GM19395 (cell line): Measurements from ENCODE around the gene MSRB1.
"Not testable (repeated sequence)": the region's sequence is repeated elsewhere in the genome, so short reads cannot be mapped to it uniquely, and the experiment has no call there.

ENCODE experiments used
- ATAC-seq: cut with Tn5 transposase; IDR thresholded peaks from one replicate; pipeline ENCODE4 v1.9.1; 2021; ENCODE audit warnings: mild to moderate bottlenecking, moderate library complexity; ENCODE audit not compliant: unreplicated experiment

MSRB1 gene

DNA sequence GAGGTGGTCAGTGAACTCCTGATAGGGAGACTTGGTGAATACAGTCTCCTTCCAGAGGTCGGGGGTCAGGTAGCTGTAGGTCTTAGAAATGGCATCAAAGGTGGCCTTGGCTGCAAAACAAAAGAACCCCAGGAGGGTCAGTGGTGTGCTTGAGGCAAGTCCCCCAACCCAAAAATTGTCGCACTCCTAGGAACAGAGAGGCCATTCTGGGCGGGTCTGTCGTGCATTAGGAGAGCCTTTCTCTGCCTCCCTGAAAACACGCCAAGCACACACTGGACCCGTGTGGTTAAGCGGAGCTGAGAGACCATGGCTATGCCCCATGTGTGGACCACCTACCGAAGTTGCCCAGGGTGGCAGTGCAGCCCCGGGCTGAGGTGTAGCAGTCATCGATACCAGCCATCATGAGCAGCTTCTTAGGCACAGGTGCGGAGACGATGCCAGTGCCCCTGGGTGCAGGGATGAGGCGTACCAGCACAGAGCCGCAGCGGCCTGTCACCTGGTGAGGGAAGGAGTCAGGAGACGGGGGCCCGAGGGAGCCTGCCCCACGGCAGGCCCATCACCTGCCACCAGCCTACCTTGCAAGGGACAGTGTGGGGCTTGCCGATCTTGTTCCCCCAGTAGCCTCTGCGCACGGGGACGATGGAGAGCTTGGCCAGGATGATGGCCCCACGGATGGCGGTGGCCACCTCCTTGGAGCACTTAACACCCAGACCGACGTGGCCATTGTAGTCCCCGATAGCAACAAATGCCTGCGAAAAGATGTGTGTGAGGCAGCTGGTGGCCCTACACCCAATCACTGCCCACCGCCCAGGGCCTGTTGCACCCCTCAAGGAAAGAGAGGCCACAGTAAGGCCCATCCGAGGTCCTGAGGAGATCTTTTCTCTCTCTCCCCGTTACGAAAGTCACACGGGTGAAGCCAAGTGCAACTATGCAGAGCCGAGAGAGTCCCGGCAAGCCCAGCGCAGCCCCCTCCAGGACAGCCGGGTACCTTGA, 19.5 kb upstream of the MSRB1 start:
- not testable (repeated sequence) for ATAC-seq

DNA sequence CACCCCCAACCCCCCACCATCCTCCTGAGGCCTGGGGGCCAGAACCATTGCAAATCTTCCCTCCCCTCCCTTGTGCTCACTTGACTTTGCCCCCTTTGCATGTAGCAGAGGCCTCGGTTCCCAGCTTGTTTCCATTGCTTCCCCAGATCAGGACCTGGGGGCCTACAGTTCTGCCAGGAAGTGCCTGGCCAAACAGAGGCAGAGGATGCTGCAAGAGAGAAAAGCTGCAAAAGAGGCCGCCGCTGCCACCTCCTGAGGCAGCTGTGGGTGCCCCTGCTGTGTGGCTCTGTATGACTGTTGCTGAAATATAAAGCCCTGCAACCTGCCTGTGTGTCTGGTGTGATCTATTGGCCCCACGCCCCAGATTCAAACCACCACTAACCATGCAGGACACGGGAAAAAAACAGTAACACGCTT, 18.7 kb upstream of the MSRB1 start:
- no peak for ATAC-seq

DNA sequence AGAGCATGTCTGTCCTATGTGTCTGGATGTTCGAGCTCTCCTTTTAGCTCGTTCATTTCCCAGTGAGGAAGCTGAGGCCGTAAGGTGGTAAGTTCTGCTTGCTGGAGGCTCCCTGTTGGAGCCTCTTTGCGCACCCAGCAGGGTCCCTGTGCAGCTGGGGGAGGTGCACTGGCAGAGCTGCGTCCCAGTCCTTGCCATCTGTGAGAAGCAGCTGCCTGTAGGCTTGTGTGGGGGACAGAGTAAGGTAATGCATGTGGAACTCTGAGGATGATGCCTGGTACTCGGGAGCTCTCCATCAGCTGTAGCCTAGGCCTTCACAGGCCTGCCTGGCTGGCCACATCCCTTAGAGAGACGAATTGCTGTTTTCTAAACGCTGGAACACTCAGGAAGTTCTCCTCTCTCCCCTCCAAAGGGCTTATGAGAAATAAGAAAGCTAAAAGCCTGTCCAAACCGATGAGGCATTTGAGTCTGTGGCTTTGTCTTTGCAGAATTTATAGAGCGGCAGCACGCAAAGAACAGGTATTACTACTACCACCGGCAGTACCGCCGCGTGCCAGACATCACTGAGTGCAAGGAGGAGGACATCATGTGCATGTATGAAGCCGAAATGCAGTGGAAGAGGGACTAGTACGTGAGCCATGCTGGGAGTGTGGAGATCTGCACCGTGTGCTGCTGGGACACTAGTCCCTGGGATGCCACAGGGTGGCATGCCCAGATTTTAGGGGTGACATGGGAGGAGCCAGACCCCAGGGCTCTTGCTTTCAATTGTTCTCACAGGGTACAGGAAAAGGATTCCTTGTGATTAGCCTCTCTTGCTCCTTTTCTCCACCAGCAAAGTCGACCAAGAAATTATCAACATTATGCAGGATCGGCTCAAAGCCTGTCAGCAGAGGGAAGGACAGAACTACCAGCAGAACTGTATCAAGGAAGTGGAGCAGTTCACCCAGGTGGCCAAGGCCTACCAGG, 17.9 kb upstream of the MSRB1 start:
- no peak for ATAC-seq

DNA sequence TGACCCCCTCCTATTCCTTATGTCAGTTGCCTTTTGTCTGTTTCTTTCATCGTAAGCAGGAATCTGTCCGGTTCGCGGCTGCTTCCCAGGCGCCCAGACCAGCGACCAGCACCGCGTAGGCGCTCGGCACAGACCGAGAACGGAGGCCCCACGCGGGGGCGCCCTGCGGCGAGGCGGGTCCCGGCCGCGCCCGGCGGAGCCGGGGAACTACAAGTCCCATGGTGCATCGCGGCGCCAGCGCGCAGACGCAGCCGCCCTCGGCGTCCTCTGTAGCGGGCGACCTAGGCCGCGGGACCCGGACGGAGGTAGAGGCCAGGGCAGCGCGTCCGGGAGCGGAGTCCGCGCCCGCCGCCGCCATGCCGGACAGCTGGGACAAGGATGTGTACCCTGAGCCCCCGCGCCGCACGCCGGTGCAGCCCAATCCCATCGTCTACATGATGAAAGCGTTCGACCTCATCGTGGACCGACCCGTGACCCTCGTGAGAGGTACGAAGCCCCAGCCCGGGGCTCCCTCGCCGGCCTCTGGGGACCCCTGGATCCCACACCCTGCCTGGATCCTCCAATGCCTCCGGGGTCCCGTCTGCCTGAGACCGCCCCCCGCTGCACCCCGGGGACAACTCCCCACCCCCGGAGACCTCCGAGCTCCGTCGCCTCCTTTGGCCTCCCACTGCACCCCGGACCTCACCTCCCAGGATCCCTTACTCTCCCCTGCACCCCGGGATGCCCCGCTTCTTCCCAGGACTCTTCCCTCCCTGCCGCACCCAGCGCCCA, 16.5 kb upstream of the MSRB1 start, which contains the start of gene NDUFB10:
Gene NDUFB10 (plus strand): TSS at position 270 of the 771 bp plus-strand sequence. CDS start 87 bp downstream, at position 357.
- ATAC-seq = peak; percentile 64

DNA sequence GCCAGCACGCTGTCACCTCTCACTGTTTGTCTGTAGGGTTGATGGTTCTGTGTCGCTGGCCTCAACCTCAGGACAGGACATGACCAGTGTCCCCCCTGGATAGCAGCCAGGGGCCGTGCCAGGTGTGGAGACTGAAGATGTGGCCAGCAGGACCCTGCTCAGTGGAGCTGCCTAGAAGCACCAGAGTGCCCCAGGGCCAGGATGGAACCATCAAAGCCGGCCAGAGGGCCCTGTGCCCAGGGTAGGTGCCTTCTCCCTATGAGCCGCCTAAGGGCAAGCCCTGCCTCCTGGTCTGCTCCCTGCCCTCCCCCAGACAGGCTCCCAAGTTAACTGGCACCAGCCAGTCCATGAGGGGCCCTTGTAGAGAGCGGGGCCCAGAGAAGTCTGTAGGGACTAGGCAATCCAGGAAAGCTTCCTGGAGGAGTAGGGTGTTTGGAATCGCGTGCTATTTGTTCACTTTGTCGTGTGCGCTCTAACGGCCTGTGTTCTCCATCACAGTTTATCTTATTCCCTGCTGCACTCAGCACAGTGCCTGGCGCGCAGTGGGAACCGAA, 15.8 kb upstream of the MSRB1 start:
- ATAC-seq = no peak

DNA sequence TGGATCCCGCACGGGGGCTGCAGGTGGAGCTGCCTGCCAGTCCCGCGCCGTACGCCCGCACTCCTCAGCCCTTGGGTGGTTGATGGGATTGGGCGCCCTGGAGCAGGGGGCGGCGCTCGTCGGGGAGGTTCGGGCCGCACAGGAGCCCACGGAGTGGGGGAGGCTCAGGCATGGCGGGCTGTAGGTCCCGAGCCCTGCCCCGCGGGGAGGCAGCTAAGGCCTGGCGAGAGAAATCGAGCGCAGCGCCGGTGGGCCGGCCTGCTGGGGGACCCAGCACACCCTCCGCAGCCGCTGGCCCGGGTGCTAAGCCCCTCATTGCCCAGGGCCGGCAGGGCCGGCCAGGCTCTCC, 15.1 kb upstream of the MSRB1 start:
- ATAC-seq = not testable (repeated sequence)

DNA sequence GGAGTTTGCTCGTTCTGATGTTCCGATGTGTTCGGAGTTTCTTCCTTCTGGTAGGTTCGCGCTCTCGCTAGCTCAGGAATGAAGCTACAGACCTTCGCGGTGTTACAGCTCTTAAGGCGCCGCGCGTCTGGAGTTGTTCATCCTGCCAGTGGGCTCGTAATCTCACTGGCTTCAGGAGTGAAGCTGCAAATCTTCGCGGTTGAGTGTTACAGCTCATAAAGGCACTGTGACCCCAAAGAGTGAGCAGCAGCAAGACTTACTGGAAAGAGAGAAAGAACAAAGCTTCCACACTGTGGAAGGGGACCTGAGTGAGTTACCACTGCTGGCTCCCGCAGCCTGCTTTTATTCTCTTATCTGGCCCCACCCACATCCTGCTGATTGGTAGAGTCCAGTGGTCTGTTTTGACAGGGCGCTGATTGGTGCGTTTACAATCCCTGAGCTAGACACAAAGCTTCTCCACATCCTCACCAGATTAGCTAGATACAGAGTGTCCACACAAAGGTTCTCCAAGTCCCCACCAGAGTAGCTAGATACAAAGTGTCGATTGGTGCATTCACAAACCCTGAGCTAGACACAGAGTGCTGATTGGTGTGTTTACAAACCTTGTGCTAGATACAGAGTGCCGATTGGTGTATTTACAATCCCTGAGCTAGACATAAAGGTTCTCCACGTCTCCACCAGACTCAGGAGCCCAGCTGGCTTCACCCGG, 14.6 kb upstream of the MSRB1 start:
- ATAC-seq = not testable (repeated sequence)

DNA sequence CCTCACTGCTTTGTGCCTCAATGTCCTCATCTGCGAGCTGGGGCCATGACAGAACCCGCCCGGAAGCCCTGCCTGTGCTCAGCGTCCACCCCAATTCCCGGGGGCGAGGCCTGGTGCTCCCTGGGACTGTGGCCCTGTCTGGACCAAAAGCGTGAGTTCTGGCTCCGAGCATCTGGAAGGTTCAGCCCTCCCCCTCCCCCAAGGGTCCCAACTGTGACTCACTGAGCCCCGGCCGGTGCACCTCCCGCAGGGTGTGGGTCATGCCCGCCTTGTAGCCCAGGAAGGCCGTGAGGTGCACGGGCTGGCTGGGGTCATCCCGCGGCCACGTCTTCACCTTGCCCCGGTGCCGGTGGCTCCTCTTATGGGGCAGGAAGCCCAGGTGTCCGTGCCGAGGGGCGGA, 10.7 kb upstream of the MSRB1 start:
- ATAC-seq = no peak

DNA sequence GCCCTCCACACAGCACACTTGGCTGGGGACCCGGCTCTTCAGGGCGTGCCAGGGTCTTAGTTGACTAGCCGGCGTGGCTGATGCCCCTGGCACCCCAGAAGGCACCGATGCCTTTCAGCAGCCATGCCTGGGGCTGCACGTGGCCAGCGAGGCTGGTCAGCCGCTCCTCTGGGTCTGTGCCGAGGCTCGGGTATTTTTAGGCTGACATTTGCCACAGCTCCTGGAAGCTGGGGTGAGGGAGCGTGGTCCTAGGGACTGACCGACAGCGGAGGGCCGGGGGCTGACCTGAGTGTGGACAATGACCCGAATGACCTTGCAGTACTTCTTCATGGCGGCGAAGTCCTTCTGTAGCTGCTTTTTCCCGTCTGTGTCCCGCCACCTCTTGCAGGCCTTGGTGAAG, 7.6 kb upstream of the MSRB1 start:
- ATAC-seq = no peak

DNA sequence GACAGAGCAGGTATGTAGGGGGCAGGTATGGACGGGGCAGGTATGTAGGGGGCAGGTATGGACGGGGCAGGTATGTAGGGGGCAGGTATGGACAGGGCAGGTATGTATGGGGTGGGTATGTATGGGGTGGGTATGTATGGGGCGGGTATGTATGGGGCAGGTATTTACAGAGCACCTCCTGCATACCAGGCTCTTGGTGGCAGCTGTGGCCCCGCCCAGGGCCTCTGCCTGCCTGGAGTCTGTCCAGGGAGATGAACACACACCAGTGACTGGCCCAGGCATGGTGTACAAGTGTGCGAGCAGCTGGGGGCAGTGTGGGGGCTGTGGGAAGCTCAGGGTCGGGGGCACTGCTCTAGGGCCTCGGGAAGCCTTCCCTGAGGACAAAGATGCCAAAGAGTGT, 7.0 kb upstream of the MSRB1 start:
- ATAC-seq = no peak

DNA sequence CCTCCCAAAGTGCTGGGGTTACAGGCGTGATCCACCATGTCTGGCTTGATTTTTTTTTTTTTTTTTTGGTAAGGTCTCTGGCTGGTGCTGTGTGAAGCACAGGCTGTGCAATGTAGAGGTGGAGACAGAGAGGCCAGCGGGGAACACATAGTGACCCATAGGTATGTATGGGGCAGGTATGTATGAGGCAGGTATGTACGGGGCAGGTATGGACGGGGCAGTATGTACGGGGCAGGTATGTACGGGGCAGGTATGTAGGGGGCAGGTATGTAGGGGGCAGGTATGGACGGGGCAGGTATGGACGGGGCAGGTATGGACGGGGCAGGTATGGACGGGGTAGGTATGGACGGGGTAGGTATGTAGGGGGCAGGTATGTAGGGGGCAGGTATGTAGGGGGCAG, 6.5 kb upstream of the MSRB1 start:
- ATAC-seq = no peak

DNA sequence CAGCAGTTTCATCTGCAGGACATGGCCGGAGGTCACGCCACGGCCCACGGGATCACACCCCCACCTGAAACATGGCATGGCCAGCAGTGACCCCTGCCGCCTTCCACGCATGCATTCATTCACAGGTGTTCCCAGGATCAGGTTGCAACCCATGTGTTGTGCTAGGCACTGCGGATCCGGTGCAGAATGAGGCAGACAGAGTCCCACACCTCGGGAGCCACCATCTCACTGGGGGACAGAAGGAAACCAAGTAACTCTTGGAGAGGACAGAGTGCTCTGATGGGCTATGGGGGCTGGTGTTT, 4.3 kb upstream of the MSRB1 start:
- no peak for ATAC-seq

DNA sequence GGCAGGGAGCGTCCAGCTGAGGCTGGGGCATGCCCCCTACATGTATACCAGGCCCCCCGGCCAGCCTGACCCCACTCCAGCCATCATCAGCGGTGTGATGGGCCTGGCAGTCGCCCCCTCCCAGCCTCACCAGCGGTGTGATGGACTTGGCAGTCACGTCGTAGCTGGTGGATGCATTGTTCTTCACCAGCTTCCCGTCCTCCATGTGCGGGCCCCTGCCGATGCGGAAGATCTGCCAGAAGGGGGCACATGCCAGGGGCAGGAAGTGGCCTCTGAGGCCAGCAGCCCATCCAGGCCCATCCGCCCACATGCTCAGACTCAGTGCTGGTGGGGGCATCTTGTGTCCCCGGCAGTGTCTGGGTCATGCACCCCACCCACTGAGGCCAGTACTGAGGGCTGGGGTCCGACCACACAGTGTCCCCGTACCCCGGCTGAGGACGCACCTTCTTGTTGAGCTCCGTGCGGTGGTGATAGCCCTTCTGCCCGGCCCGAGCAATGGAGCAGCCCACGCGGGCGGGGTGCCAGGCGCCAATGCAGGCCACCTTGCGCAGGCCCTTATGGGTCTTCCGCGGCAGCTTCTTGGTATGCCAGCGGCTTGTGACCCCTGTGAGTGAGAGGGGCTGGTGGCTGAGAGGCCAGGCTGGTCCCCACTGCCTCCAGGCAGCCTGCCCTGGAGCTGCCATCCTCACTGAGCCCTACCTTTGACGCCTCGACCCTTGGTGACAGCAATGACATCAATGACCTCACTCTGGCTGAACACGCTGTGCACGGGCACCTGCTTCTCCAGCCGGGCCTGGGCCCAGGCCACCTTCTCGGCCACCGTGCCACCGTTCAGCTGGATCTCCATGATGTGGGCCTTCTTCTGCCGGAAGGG, 3.7 kb upstream of the MSRB1 start:
- no peak for ATAC-seq

DNA sequence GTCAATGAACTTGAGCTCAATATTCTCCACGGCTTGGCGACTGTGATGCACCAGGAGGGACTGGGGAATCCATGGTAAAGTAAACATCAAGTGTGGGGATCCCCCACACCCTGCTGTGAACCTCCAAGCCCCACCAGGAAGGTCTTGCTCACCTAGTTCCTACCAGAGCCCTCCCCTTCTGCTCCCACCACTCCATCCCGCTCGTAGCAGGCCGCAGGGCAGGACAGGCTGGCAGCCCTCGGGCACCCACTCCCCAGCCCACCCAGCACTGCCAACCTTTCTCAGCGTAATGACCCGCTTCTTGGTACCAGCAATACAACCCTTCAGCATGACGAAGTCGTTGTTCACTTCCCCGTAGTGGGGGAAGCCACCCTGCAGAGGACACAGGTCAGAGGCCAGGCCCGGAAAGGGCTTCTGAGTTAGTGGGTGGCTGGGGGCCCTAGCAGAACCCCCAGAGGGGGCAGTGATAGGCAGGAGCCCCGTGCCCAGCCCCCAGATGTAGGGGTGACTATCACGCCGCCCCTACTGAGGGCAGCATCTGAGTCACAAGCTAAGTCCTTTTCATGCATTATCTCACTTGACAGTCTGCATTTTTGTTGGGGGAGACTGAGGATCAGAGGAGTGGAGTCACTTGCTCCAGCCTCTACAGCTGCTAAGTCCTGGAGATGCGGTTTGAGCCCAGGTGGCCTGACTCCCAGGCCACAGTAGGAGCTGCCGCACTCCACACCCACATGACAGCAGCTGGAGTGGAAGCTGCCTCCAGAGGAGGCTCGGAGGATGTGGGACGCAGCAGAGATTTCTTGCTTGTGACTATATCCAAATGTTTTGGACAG, 2.8 kb upstream of the MSRB1 start:
- no peak for ATAC-seq

DNA sequence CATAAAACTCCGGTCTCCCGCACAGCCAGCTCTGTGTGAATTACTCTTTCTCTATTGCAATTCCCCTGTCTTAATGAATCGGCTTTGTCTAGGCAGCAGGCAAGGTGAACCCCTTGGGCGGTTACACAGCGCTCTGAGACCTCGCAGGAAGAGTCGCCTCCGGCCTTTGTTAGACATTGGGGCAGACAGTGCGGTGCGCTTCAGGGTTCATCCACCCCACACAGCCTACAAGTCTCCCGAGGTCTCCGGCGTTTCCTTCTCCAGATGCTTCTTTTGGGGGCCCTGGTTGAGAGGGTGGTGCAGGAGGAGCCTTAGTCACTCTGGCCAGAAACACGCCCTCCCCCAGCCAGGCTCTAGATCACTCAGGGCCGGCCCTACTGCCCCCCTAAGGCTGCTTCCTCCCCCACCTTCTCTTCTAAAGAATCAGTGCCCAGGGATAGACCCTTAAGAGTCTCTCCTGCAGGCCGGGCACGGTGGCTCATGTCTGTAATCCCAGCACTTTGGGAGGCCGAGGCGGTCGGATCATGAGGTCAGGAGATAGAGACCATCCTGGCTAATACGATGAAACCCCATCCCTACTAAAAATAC, 1.7 kb upstream of the MSRB1 start:
- no peak for ATAC-seq

DNA sequence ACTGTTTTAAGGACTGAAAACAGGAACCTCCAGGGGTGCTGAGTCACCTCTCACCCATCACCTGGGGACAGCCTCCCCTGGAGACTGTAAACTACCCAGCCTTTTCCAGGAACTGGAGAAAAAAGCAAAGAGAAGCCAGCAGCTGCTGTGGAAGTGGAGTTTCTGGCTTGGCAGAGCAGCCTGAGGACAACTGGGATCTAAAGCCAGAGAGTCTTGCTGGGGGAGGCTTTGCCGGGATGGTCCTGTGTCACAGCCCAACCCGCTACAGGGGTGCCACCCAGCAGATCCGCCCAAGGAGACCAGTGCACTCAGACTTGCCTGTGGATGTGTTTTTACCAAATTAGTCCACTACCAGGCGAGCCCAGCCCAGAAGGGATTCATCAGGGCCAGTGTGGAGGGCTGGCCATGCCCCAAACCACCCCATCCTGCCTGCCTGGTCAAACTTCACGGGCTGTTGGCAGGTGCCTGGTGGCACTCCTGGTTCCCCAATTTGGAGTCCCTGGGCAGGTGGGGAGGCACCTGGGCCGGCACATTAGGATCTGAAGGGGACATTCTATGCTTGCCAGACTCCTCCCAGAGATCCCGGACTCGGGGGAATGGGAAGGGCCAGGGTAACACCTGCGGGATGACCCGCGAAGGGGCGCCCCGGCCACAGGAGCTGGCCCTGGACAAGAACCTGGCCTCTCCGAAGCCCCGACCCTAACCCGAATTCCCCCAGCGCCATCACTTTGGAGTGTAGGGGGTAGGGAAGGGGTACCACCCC, 771 bp downstream of the MSRB1 start:
- no peak for ATAC-seq
